HEK293T (cell line): ENCODE data around the gene HSPE1.

ENCODE experiments used
- HDGF ChIP-seq: fragments of 450-650 bp; IDR thresholded peaks from 2 replicates; pipeline ENCODE4 v1.6.1; 2017; ENCODE audit warnings: antibody characterized with exemption, borderline replicate concordance
- SP1 ChIP-seq: fragments of 450-650 bp; IDR thresholded peaks from 2 replicates; pipeline ENCODE4 v1.6.1; 2017

DNA sequence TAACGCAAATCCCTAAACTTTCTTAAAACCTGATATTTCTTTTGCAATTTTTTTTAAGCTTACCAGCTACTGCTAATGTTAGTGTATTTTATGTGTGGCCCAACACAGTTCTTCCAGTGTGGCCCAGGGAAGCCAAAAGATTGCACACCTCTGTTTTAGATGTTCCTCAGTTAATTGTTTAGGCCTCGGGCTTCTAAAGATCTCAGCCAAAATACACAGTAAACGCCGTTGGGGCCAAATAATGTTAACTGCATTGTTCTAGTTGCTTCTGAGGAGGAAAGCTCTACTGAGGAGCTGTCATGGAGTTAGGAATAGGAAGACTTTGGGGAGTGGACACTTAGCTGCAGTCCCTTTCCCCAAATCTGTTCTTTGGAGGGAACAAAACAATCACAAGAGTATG, 2.0 kb downstream of the HSPE1 start:
- TF ChIP-seq HDGF (no peak), SP1 (no peak)
